ENCODE data around the gene PNCK. TPM values are rescaled to one million over a fixed set of nuclear protein-coding genes. Genes with fewer than 3 reads are reported as not detected.

PNCK gene
- total and polyA plus RNA-seq, 7 donors: 4.6 to 135 (median 49.6) TPM; not detected in 2

DNA sequence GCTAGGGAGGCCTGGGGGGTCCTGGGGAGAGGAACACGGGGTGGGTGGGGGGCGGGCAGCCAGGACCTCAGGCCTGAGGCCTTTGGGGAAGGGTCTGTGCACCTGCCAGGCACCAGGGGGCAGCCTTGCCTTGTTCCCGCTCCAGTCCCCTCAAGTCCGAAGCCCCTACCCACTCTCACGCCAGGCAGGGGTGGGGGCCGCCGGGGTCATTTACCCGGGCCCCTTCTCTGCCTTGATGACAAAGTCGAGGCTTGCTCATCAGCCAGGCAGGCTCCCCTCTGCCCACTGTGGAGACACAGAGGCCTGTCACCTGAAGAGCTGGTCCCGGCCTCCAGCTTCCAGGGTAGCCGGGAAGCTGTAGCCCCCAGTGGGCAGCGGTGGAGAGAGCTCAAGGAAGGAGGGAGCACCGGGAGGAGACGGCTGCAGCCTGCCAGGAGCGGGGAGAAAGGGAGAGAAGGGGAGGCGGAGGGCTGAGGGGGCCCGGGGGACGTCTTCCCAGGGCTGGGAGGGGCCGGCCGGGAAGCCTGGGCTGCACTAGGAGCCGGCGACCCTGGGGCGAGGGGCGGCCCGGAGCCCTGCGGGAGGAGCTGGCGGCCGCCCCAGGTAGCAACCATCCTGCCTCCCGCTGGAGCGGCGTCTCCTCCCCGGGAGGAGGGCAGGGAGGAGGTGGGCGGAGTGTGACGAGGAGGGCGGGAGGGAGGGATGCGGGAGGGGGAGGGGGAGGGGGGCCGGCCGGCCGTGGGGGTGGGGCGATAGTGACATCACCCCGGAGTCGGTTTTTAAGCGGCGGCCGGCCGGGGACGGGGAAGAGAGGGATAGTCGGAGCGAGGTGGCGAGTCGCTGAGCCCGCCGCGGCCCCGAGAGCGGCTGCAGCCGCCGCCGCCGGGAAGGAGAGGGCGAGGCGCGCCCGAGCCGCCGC lies 13.8 kb upstream of the PNCK start, which contains the start of gene SLC6A8:
Gene SLC6A8, plus strand, starts transcription at position 806 of the 919 bp plus-strand sequence. CDS start 649 bp downstream, outside the sequence.
- intact Hi-C loops (cut with DNase I): no loop called here

GRCh38 chrX:153686711-153687110 lies 13.1 kb upstream of the PNCK start:
- H3K27me3 ChIP-seq: no peaks in the 10 kb centered on the region
- WGBS, 2 donors: 16 to 38% methylated on average over 9 of the region's 9 CpGs
- intact Hi-C loops (cut with DNase I): no loop called here
- DNase-seq: peak; percentile 63
- H3K9me3 ChIP-seq: no peaks in the 10 kb centered on the region
- H3K4me1 ChIP-seq: peaks cover 0 to 28% (median 20%) of the 10 kb centered on the region in 4 donors
- H3K36me3 ChIP-seq: peaks cover 0 to 4% (median 0%) of the 10 kb centered on the region in 4 donors
- no peak for TF ChIP-seq POLR2AphosphoS5 (IDR thresholded peaks at IDR 0.05)
- TF ChIP-seq EP300 (IDR thresholded peaks at IDR 0.05): no peak
- TF ChIP-seq CTCF (IDR thresholded peaks at IDR 0.05): no peak
- no peak for TF ChIP-seq POLR2A (IDR thresholded peaks at IDR 0.05)
- H3K27ac ChIP-seq: peak overlapping the region; percentile 71 to 82 (median 80)
- no peak overlapping the region for H3K4me3 ChIP-seq

More for the DNA sequence above, 13.8 kb upstream of the PNCK start, which contains the start of gene SLC6A8:
- H3K36me3 ChIP-seq: peaks cover 0 to 4% (median 0%) of the 10 kb centered on the region in 4 donors
- TF ChIP-seq POLR2AphosphoS5 (IDR thresholded peaks at IDR 0.05) (peak; percentile 64 to 89 (median 84)), CTCF (IDR thresholded peaks at IDR 0.05) (peak in 1 of 4 experiments; percentile 40), EP300 (IDR thresholded peaks at IDR 0.05) (no peak), POLR2A (IDR thresholded peaks at IDR 0.05) (no peak)
- no peaks in the 10 kb centered on the region for H3K27me3 ChIP-seq
- peak; percentile 91 for DNase-seq
- WGBS, 2 donors: 1 to 5% methylated on average over 63 to 66 of the region's 66 CpGs
- no peaks in the 10 kb centered on the region for H3K9me3 ChIP-seq
- H3K27ac ChIP-seq: peak within 1 kb of the TSS; percentile 79 to 92 (median 87)
- H3K4me3 ChIP-seq: peak within 1 kb of the TSS; percentile 32 to 60 (median 58)
- peaks cover 0 to 33% (median 20%) of the 10 kb centered on the region in 4 donors for H3K4me1 ChIP-seq

DNA sequence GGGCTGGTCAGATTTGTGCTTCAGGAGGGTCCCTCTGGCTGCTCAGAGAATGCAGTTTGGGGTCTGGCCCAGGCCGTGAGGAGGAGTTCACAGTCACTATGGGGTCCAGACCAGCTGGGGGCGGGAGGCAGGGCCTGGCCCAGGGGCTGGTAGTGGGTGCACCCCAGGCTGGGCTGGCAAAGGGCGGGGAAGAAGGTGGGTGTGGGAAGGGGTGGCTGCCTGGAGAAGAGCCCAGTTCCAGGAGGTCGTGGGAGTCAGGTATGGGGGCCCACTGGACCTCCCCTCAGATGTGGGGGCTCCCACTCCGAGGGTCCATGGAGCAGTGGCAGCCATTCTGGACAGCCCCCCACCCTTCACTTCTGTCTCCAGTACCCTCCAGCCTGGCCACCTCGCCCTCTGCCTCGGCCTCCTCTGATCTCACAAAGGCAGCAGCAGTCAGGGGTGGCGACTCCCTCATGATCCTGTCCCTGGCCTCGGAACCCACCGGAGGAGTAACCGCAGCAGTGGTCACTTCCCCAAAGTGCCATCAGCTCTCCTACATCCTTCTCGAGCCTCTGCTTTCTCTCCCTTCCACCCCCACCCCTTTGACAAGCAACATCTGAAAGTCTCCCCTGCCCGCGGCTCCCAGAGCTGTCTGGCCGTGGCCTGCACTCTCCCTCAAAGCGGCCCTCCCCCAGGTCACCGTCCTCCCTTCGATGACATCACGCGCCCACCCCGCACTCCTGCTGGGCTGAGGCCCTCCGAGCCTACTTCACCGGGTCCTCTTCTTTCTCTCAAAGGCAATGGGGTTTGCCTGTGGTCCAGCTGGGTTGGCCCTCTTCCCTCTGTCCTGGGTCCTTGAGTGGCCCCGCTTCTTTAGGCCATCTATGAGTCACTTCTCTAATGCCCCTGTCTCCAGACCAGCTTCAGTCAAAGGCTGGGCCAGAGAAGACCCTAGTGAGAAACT lies 12.4 kb upstream of the PNCK start:
- DNase-seq: peak; percentile 65
- peaks cover 0 to 23% (median 20%) of the 10 kb centered on the region in 4 donors for H3K4me1 ChIP-seq
- no peaks in the 10 kb centered on the region for H3K36me3 ChIP-seq
- H3K27me3 ChIP-seq: no peaks in the 10 kb centered on the region
- intact Hi-C loops (cut with DNase I): no loop called here
- no peak overlapping the region for H3K4me3 ChIP-seq
- TF ChIP-seq POLR2A (IDR thresholded peaks at IDR 0.05) (no peak), POLR2AphosphoS5 (IDR thresholded peaks at IDR 0.05) (no peak), EP300 (IDR thresholded peaks at IDR 0.05) (no peak), CTCF (IDR thresholded peaks at IDR 0.05) (no peak)
- 76 to 77% methylated on average over 23 to 24 of the region's 24 CpGs for WGBS, 2 donors
- no peaks in the 10 kb centered on the region for H3K9me3 ChIP-seq
- peak overlapping the region in 2 of 4 donors; percentile 81 to 82 for H3K27ac ChIP-seq

DNA sequence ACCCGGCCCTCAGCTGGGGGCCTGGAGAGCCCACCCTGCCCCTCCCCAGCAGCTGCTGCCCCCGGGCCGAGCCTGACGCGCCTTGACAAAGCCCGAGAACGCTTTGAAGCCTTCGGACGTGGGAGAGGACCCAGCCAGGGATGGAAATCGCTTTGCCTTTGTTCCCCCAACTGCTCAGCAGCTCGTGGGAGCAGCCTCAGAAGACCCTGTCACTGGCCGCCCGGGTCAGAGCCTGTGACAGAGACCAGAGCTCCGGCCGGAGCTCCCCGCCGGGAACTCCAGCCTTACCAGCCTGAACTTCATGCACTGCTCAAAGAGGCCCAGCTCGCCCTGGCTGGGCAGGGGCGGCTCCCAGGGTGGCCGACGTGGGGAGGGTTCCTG lies 11.5 kb upstream of the PNCK start:
- H3K27me3 ChIP-seq: no peaks in the 10 kb centered on the region
- intact Hi-C loops (cut with DNase I): no loop called here
- no peak overlapping the region for H3K4me3 ChIP-seq
- peaks cover 0 to 14% (median 13%) of the 10 kb centered on the region in 4 donors for H3K4me1 ChIP-seq
- no peaks in the 10 kb centered on the region for H3K36me3 ChIP-seq
- 61 to 79% methylated on average over 21 of the region's 21 CpGs for WGBS, 2 donors
- no peak overlapping the region for H3K27ac ChIP-seq
- no peaks in the 10 kb centered on the region for H3K9me3 ChIP-seq
- DNase-seq: peak; percentile 64
- TF ChIP-seq POLR2AphosphoS5 (IDR thresholded peaks at IDR 0.05) (no peak), CTCF (IDR thresholded peaks at IDR 0.05) (no peak), EP300 (IDR thresholded peaks at IDR 0.05) (no peak), POLR2A (IDR thresholded peaks at IDR 0.05) (no peak)

All from sigmoid colon (tissue), 7 donors.